H1 (cell line): ENCODE data around the gene CLGN. TPM values are rescaled to one million over a fixed set of nuclear protein-coding genes. Genes with fewer than 3 reads are reported as not detected.

ENCODE experiments used
- CTCF ChIA-PET: fragments of 300-600 bp; sonication (Branson Sonifier 250); formaldehyde crosslinking; loops from one replicate; lab custom pipeline; 2021; ENCODE audit not compliant: partially characterized antibody; lab: Charles Lee
- POLR2A ChIA-PET: fragments of 300-600 bp; sonication (Branson Sonifier 250); formaldehyde crosslinking; loops from one replicate; lab custom pipeline; 2021; ENCODE audit warnings: inconsistent platforms; ENCODE audit not compliant: partially characterized antibody; lab: Charles Lee
- DNase-seq, 2 experiments: peaks; one replicate each; pipeline versions ENCODE4 v3.0.0 to v3.0.0-alpha.2; 2010 to 2022; ENCODE audit warnings: low spot score in 2 of 2, low read depth in 1 of 2, mixed read lengths in 1 of 2
- FAIRE-seq: peaks from 2 replicates; lab custom pipeline; 2011; peaks lifted over from hg19 to GRCh38; lab: Jason Lieb, UNC
- H2AFZ ChIP-seq: 2 replicates; pipeline ENCODE4 v1.8.1; 2012; ENCODE audit warnings: low read length, inconsistent platforms
- H2AK5ac ChIP-seq: 2 replicates; pipeline ENCODE4 v1.6.1; 2013; ENCODE audit warnings: low read depth, low read length
- H2BK120ac ChIP-seq: replicated peaks from 2 replicates; pipeline ENCODE3; 2013; ENCODE audit warnings: low read depth, low read length, inconsistent platforms
- H2BK12ac ChIP-seq: 2 replicates; pipeline ENCODE4 v1.6.1; 2013; ENCODE audit warnings: low read depth, low read length
- H2BK15ac ChIP-seq: 2 replicates; pipeline ENCODE4 v1.6.1; 2013; ENCODE audit warnings: low read length
- H2BK20ac ChIP-seq: 2 replicates; pipeline ENCODE4 v1.6.1; 2013; ENCODE audit warnings: low read length
- H2BK5ac ChIP-seq: 2 replicates; pipeline ENCODE4 v1.6.1; 2013; ENCODE audit warnings: low read depth, low read length
- H3K14ac ChIP-seq: 2 replicates; pipeline ENCODE4 v1.6.1; 2013; ENCODE audit warnings: inconsistent platforms; ENCODE audit not compliant: insufficient read length
- H3K18ac ChIP-seq: 2 replicates; pipeline ENCODE4 v1.6.1; 2013; ENCODE audit warnings: low read length; ENCODE audit errors: extremely low read depth
- H3K23ac ChIP-seq: 2 replicates; pipeline ENCODE4 v1.6.1; 2013; ENCODE audit warnings: inconsistent platforms; ENCODE audit not compliant: insufficient read length
- H3K23me2 ChIP-seq: 2 replicates; pipeline ENCODE4 v1.6.1; 2013; ENCODE audit warnings: low read depth, low read length
- H3K27ac ChIP-seq: 2 replicates; pipeline ENCODE4 v1.6.1; 2011; ENCODE audit warnings: low read depth, low read length, inconsistent platforms
- H3K27me3 ChIP-seq, 4 experiments: replicated peaks in 1 of 4; 1 replicate in 1 of 4; 2 replicates in 3 of 4; pipeline versions ENCODE4 v1.6.1 to v1.8.1; 2011 to 2013; ENCODE audit warnings: low read length in 3 of 4, mild to moderate bottlenecking in 3 of 4, inconsistent platforms in 2 of 4, mixed read lengths in 2 of 4, moderate library complexity in 1 of 4; ENCODE audit not compliant: control insufficient read depth in 3 of 4, insufficient read depth in 3 of 4; ENCODE audit errors: extremely low read depth in 1 of 4
- H3K36me3 ChIP-seq, 4 experiments: 2 replicates each; pipeline versions ENCODE4 v1.6.1 to v1.8.1; 2011 to 2013; ENCODE audit warnings: mild to moderate bottlenecking in 4 of 4, low read length in 3 of 4, moderate library complexity in 2 of 4, control low read depth in 1 of 4, inconsistent platforms in 1 of 4; ENCODE audit not compliant: insufficient read depth in 4 of 4, control insufficient read depth in 2 of 4
- H3K4ac ChIP-seq: replicated peaks from 2 replicates; pipeline ENCODE3; 2013; ENCODE audit warnings: low read length, low read depth, mixed read lengths, inconsistent platforms; ENCODE audit not compliant: insufficient read length
- H3K4me1 ChIP-seq, 4 experiments: replicated peaks in 1 of 4; 1 replicate in 1 of 4; 2 replicates in 3 of 4; pipeline versions ENCODE4 v1.6.1 to v1.8.1; 2011 to 2013; ENCODE audit warnings: low read length in 3 of 4, inconsistent platforms in 2 of 4, mixed read lengths in 1 of 4; ENCODE audit not compliant: insufficient read depth in 4 of 4, control insufficient read depth in 3 of 4
- H3K4me2 ChIP-seq, 2 experiments: 2 replicates each; pipeline versions ENCODE4 v1.6.1 to v1.8.1; 2011 to 2013; ENCODE audit warnings: low read depth in 2 of 2, low read length in 2 of 2, control low read depth in 1 of 2, inconsistent platforms in 1 of 2, mild to moderate bottlenecking in 1 of 2; ENCODE audit not compliant: insufficient read depth in 1 of 2
- H3K4me3 ChIP-seq, 4 experiments: fragments of 200-600, 300-600 bp in 1 of 4; sonication (generic), shearing (Covaris generic), sonication (Bioruptor Twin) in 1 of 4; 2 replicates each; pipeline versions ENCODE4 v1.5.1 to v1.8.1; 2011 to 2016; ENCODE audit warnings: low read length in 4 of 4, low read depth in 3 of 4, control low read depth in 2 of 4, inconsistent platforms in 2 of 4, mild to moderate bottlenecking in 2 of 4, mixed read lengths in 1 of 4, moderate library complexity in 1 of 4; ENCODE audit not compliant: insufficient read depth in 2 of 4; ENCODE audit errors: extremely low read depth in 1 of 4
- H3K56ac ChIP-seq: replicated peaks from 2 replicates; pipeline ENCODE3; 2013; ENCODE audit warnings: low read depth, mild to moderate bottlenecking, mixed read lengths, low read length, inconsistent platforms; ENCODE audit not compliant: insufficient read length
- H3K79me1 ChIP-seq: 2 replicates; pipeline ENCODE4 v1.6.1; 2013; ENCODE audit warnings: low read depth, low read length, control low read depth
- H3K79me2 ChIP-seq, 2 experiments: 2 replicates each; pipeline versions ENCODE4 v1.6.1 to v1.8.1; 2012 to 2013; ENCODE audit warnings: low read length in 2 of 2, mild to moderate bottlenecking in 2 of 2, inconsistent platforms in 1 of 2; ENCODE audit not compliant: insufficient read depth in 2 of 2, control insufficient read depth in 1 of 2
- H3K9ac ChIP-seq, 4 experiments: replicated peaks in 1 of 4; 1 replicate in 1 of 4; 2 replicates in 3 of 4; pipeline versions ENCODE4 v1.6.1 to v1.8.1; 2011 to 2013; ENCODE audit warnings: low read depth in 3 of 4, low read length in 3 of 4, control low read depth in 2 of 4, mild to moderate bottlenecking in 2 of 4, moderate library complexity in 2 of 4, inconsistent platforms in 1 of 4; ENCODE audit errors: extremely low read depth in 1 of 4
- H3K9me3 ChIP-seq, 2 experiments: 2 replicates each; pipeline versions ENCODE4 v1.6.1 to v1.8.1; 2012 to 2013; ENCODE audit warnings: mild to moderate bottlenecking in 2 of 2, moderate library complexity in 2 of 2, control low read depth in 1 of 2, inconsistent platforms in 1 of 2, low read depth in 1 of 2, low read length in 1 of 2, mixed read lengths in 1 of 2; ENCODE audit not compliant: insufficient read depth in 2 of 2
- H4K20me1 ChIP-seq, 2 experiments: replicated peaks in 1 of 2; 2 replicates each; pipeline versions ENCODE3 to v1.8.1; 2011 to 2013; ENCODE audit warnings: inconsistent platforms in 2 of 2, low read length in 2 of 2, mild to moderate bottlenecking in 1 of 2; ENCODE audit not compliant: insufficient read depth in 2 of 2, control insufficient read depth in 1 of 2
- H4K5ac ChIP-seq: 2 replicates; pipeline ENCODE4 v1.6.1; 2013; ENCODE audit warnings: low read length, low read depth, mixed read lengths, inconsistent platforms; ENCODE audit not compliant: insufficient read length
- H4K8ac ChIP-seq: 2 replicates; pipeline ENCODE4 v1.8.0; 2013; ENCODE audit warnings: mild to moderate bottlenecking, moderate library complexity, low read length, inconsistent platforms; ENCODE audit not compliant: insufficient read depth; ENCODE audit errors: extremely low read depth
- H4K91ac ChIP-seq: replicated peaks from 2 replicates; pipeline ENCODE3; 2013; ENCODE audit warnings: low read length, mixed read lengths, inconsistent platforms; ENCODE audit not compliant: insufficient read length
- EGR1 ChIP-seq: IDR thresholded peaks from 2 replicates; pipeline ENCODE4 v1.6.1; 2011; ENCODE audit warnings: low read depth, low read length, borderline replicate concordance
- EZH2 ChIP-seq: fragments of 200-600 bp; sonication (generic); IDR thresholded peaks from 2 replicates; pipeline ENCODE4 v1.7.1; 2012; ENCODE audit warnings: low read depth, mild to moderate bottlenecking, moderate library complexity, low read length, inconsistent platforms; ENCODE audit not compliant: severe bottlenecking
- GTF2F1 ChIP-seq: IDR thresholded peaks from 2 replicates; pipeline ENCODE4 v1.6.1; 2012; ENCODE audit warnings: low read depth, low read length, improper control_type of control experiment, borderline replicate concordance
- MAFK ChIP-seq: IDR thresholded peaks from 2 replicates; pipeline ENCODE4 v1.6.1; 2012; ENCODE audit warnings: low read depth, mild to moderate bottlenecking, improper control_type of control experiment, low read length
- MAX ChIP-seq: IDR thresholded peaks from 2 replicates; pipeline ENCODE4 v1.6.1; 2012; ENCODE audit warnings: inconsistent platforms
- NANOG ChIP-seq: IDR thresholded peaks from 2 replicates; pipeline ENCODE4 v1.6.1; 2011; ENCODE audit warnings: low read length, low read depth, mild to moderate bottlenecking, inconsistent platforms; ENCODE audit not compliant: insufficient read depth, poor library complexity, severe bottlenecking
- NRF1 ChIP-seq: IDR thresholded peaks from 2 replicates; pipeline ENCODE4 v1.6.1; 2011; ENCODE audit warnings: mild to moderate bottlenecking, low read depth, low read length, improper control_type of control experiment
- POLR2A ChIP-seq, 2 experiments: IDR thresholded peaks; 1 replicate in 1 of 2; 2 replicates in 1 of 2; pipeline ENCODE4 v1.6.1; 2011; ENCODE audit warnings: low read depth in 2 of 2, low read length in 2 of 2, mild to moderate bottlenecking in 2 of 2; ENCODE audit errors: control extremely low read depth in 1 of 2
- TAF1 ChIP-seq: IDR thresholded peaks from 2 replicates; pipeline ENCODE4 v1.6.1; 2011; ENCODE audit warnings: mild to moderate bottlenecking, low read depth, low read length
- TBP ChIP-seq: IDR thresholded peaks from 2 replicates; pipeline ENCODE4 v1.6.1; 2011; ENCODE audit warnings: low read depth, low read length, improper control_type of control experiment
- WGBS, 2 experiments: shearing (Covaris generic) in 1 of 2; methylation state at CpG; one replicate each; pipeline versions ENCODE4 v1.1.6 to v1.1.7; 2013 to 2015; ENCODE audit warnings: low lambda C conversion rate in 2 of 2, mixed read lengths in 2 of 2, inconsistent platforms in 1 of 2, low coverage in 1 of 2, missing lambda C conversion rate in 1 of 2; ENCODE audit not compliant: insufficient replicate concordance in 2 of 2, insufficient coverage in 1 of 2, insufficient read length in 1 of 2; ENCODE audit errors: extremely low coverage in 1 of 2, missing lambda C conversion rate in 1 of 2; 5-methylcytosine and 5-hydroxymethylcytosine counted together
- polyA plus RNA-seq, 7 experiments: library from polyadenylated mRNA; depleted of rRNA in 3 of 7; stranded (reverse) in 5 of 7; unstranded in 2 of 7; fragments of >200 nt in 5 of 7; fragments of 200-250 nt in 2 of 7; gene quantifications; 1 replicate in 5 of 7; 2 replicates in 1 of 7; 4 replicates in 1 of 7; pipeline versions ENCODE4 v1.2.1 to v1.2.3, GENCODE V29; 2011 to 2013; ENCODE audit warnings: missing spikeins in 2 of 7, mixed read lengths in 2 of 7
- total RNA-seq: library from RNA; stranded (reverse); fragmentation: NEBNext Ultra II Directional; extraction: Animal tissue kit (Norgen Biotek cat#: 25700); gene quantifications from 2 replicates; pipeline ENCODE4 v1.2.1, GENCODE V29; 2021

CLGN gene
- total and polyA plus RNA-seq, 2 of the 8 experiments (the other 6 are each of a cell fraction or from before 2014, with no cell fraction given), result 1.7 to 3.1 TPM

- peak within 1 kb of the TSS; percentile 86 to 96 (median 92) for H3K4me3 ChIP-seq
- no peak within 1 kb of the TSS for H4K91ac ChIP-seq
- POLR2A ChIA-PET, result interaction anchor here (0.5 to 3.7 kb wide), 13 partner anchors 10 to 759 kb away, joined by 3 to 14 read pairs (median 3); partner anchors contain the start of genes CLGN, ELMOD2 and RNF150
- peaks cover 7 to 45% of the 10 kb centered on the region in 2 experiments; a peak in 3 of 4 replicates for H3K79me2 ChIP-seq
- H2BK15ac ChIP-seq, result no peak within 1 kb of the TSS
- peaks cover 0 to 4% (median 0%) of the 10 kb centered on the region in 4 experiments; a peak in 2 of 7 replicates for H3K4me1 ChIP-seq
- H3K56ac ChIP-seq, result no peak within 1 kb of the TSS
- peak within 1 kb of the TSS; percentile 81 for H2AFZ ChIP-seq
- peak within 1 kb of the TSS; percentile 88 for H3K4me2 ChIP-seq
- FAIRE-seq, result peak; percentile 94
- peak within 1 kb of the TSS; percentile 64; the same call in 1 of the 2 replicates for H3K18ac ChIP-seq
- peak within 1 kb of the TSS; percentile 63 for H4K8ac ChIP-seq
- DNase-seq, result peak; percentile 94 to 99
- H4K5ac ChIP-seq, result peak within 1 kb of the TSS; percentile 45
- H3K23me2 ChIP-seq, result peaks cover 5% of the 10 kb centered on the region
- 1% methylated on average over 50 of the region's 63 CpGs; no CpG with 5 or more reads in 1 of the 2 experiments for WGBS, 2 experiments
- H3K23ac ChIP-seq, result no peak within 1 kb of the TSS
- CTCF ChIA-PET, result interaction anchor here (1.1 to 4.2 kb wide), 6 partner anchors 13 to 200 kb away, joined by 3 to 41 read pairs (median 4); partner anchors contain the start of gene ELMOD2
- H3K27me3 ChIP-seq, result no peaks in the 10 kb centered on the region
- no peak within 1 kb of the TSS for H2AK5ac ChIP-seq
- peak within 1 kb of the TSS; percentile 58; the same call in 1 of the 2 replicates for H2BK5ac ChIP-seq
- H4K20me1 ChIP-seq, result peaks cover 1% of the 10 kb centered on the region in 2 experiments
- H2BK12ac ChIP-seq, result no peak within 1 kb of the TSS
- H3K9ac ChIP-seq, result peak within 1 kb of the TSS; percentile 76 to 87 (median 79)
- H3K4ac ChIP-seq, result no peak within 1 kb of the TSS
- H3K14ac ChIP-seq, result no peak within 1 kb of the TSS
- no peaks in the 10 kb centered on the region for H3K36me3 ChIP-seq
- no peaks in the 10 kb centered on the region for H3K9me3 ChIP-seq
- H2BK20ac ChIP-seq, result no peak within 1 kb of the TSS
- H3K27ac ChIP-seq, result peak within 1 kb of the TSS; percentile 74
- no peak within 1 kb of the TSS for H2BK120ac ChIP-seq
- no peaks in the 10 kb centered on the region for H3K79me1 ChIP-seq
- TF ChIP-seq NRF1 (peak; percentile 37; the same call in 1 of the 2 replicates), MAX (peak; percentile 49), EGR1 (peak; percentile 83; the same call in 1 of the 2 replicates), NANOG (peak; percentile 61), TAF1 (peak; percentile 92), GTF2F1 (no peak), EZH2 (no peak), TBP (peak; percentile 85), MAFK (no peak), POLR2A (IDR thresholded peaks at IDR 0.05; ENCODE audit: control extremely low read depth in 1 of 2, low read depth in 2 of 2, low read length in 2 of 2) (peak in 1 of 2 experiments; percentile 84; a peak in 2 of 3 replicates)
Measured at GRCh38 chr4:140373328-140374129, 53.9 kb downstream of the CLGN start, which contains the start of gene SCOC. TSS of gene SCOC (plus strand) at chr4:140373646. CDS start at chr4:140379171, 5,525 bp downstream.
